Measurements from ENCODE around the gene RPL27. TPM values are rescaled to one million over a fixed set of nuclear protein-coding genes. Genes with fewer than 3 reads are reported as not detected.

The RPL27 gene
- total and polyA plus RNA-seq, 2 of the 13 experiments (the other 11 are each of a cell fraction or from before 2014, with no cell fraction given), result 1,585 to 5,840 TPM

GRCh38 chr17:43024407-43025289, 26.4 kb downstream of the RPL27 start, which contains the start of gene RND2 (continued):
- TF ChIP-seq AHDC1 (CRISPR knock-in tag; IDR thresholded peaks at IDR 0.05; ENCODE audit: borderline replicate concordance) (0 out of 2 replicates have a peak, but pooled peaks have one; percentile 47), FOXO1 (CRISPR knock-in tag; IDR thresholded peaks at IDR 0.05) (peak; percentile 37; the same call in 1 of the 2 replicates), RNF219 (CRISPR knock-in tag; IDR thresholded peaks at IDR 0.05) (no peak), ZNF691 (CRISPR knock-in tag; IDR thresholded peaks at IDR 0.05; ENCODE audit: borderline replicate concordance, low read depth) (peak; percentile 76; the same call in 1 of the 2 replicates), ZBTB3 (CRISPR knock-in tag; IDR thresholded peaks at IDR 0.05; ENCODE audit: borderline replicate concordance, low read depth) (no peak), ZNF205 (CRISPR knock-in tag; IDR thresholded peaks at IDR 0.05) (peak; percentile 69; the same call in 1 of the 2 replicates), MIER2 (CRISPR knock-in tag; IDR thresholded peaks at IDR 0.05) (peak; percentile 66), ZMYM4 (CRISPR knock-in tag; IDR thresholded peaks at IDR 0.05) (peak; percentile 65; the same call in 1 of the 2 replicates), KDM4B (CRISPR knock-in tag; IDR thresholded peaks at IDR 0.05) (0 out of 2 replicates have a peak, but pooled peaks have one; percentile 67), ATF4 (CRISPR knock-in tag; IDR thresholded peaks at IDR 0.05) (no peak)
- TF ChIP-seq, protein P1, sequence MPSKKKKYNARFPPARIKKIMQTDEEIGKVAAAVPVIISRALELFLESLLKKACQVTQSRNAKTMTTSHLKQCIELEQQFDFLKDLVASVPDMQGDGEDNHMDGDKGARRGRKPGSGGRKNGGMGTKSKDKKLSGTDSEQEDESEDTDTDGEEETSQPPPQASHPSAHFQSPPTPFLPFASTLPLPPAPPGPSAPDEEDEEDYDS (CRISPR knock-in tag; IDR thresholded peaks at IDR 0.05), result peak; percentile 47; the same call in 1 of the 2 replicates
- TF ChIP-seq, protein P2, sequence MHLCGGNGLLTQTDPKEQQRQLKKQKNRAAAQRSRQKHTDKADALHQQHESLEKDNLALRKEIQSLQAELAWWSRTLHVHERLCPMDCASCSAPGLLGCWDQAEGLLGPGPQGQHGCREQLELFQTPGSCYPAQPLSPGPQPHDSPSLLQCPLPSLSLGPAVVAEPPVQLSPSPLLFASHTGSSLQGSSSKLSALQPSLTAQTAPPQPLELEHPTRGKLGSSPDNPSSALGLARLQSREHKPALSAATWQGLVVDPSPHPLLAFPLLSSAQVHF (CRISPR knock-in tag; IDR thresholded peaks at IDR 0.05), result no peak
- TF ChIP-seq, protein P3, sequence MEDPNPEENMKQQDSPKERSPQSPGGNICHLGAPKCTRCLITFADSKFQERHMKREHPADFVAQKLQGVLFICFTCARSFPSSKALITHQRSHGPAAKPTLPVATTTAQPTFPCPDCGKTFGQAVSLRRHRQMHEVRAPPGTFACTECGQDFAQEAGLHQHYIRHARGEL (CRISPR knock-in tag; IDR thresholded peaks at IDR 0.05), result 0 out of 2 replicates have a peak, but pooled peaks have one; percentile 23

Data from HepG2 (cell line).